Liver (tissue), 9 donors: Measurements from ENCODE around the gene OR10G6. TPM values are rescaled to one million over a fixed set of nuclear protein-coding genes. Genes with fewer than 3 reads are reported as not detected.

Experiments
- DNase-seq: peaks from one replicate; pipeline ENCODE4 v3.0.0-alpha.2; 2017; ENCODE audit warnings: low spot score
- H3K27ac ChIP-seq, 2 donors: one replicate each; pipeline ENCODE4 v1.7.0; 2013; ENCODE audit warnings: inconsistent platforms in 2 of 2, low read length in 2 of 2, control low read depth in 1 of 2, low read depth in 1 of 2, mild to moderate bottlenecking in 1 of 2
- H3K27me3 ChIP-seq, 4 donors: one replicate each; pipeline versions ENCODE4 v1.6.1 to v1.7.0; 2013; ENCODE audit warnings: low read length in 3 of 4, inconsistent platforms in 1 of 4, mild to moderate bottlenecking in 1 of 4, moderate library complexity in 1 of 4; ENCODE audit not compliant: control insufficient read depth in 4 of 4, insufficient read depth in 4 of 4
- H3K36me3 ChIP-seq, 4 donors: one replicate each; pipeline versions ENCODE4 v1.6.1 to v1.7.0; 2013; ENCODE audit warnings: low read length in 3 of 4, mild to moderate bottlenecking in 3 of 4, low read depth in 1 of 4, moderate library complexity in 1 of 4; ENCODE audit not compliant: control insufficient read depth in 4 of 4, insufficient read depth in 3 of 4
- H3K4me1 ChIP-seq, 4 donors: one replicate each; pipeline versions ENCODE4 v1.6.1 to v1.7.0; 2013; ENCODE audit warnings: low read length in 3 of 4, mild to moderate bottlenecking in 3 of 4, moderate library complexity in 1 of 4; ENCODE audit not compliant: control insufficient read depth in 4 of 4, insufficient read depth in 4 of 4
- H3K4me3 ChIP-seq, 3 donors: one replicate each; pipeline versions ENCODE4 v1.6.1 to v1.7.0; 2013; ENCODE audit warnings: low read length in 3 of 3, control low read depth in 1 of 3, low read depth in 1 of 3, mild to moderate bottlenecking in 1 of 3
- H3K9ac ChIP-seq, 2 donors: one replicate each; pipeline ENCODE4 v1.7.0; 2013; ENCODE audit warnings: low read length in 2 of 2, mild to moderate bottlenecking in 2 of 2, moderate library complexity in 2 of 2, control low read depth in 1 of 2, low read depth in 1 of 2
- H3K9me3 ChIP-seq, 4 donors: one replicate each; pipeline versions ENCODE4 v1.6.1 to v1.7.0; 2013; ENCODE audit warnings: low read length in 3 of 4; ENCODE audit not compliant: control insufficient read depth in 4 of 4
- CTCF ChIP-seq: fragments of 150-350 bp; IDR thresholded peaks from 2 replicates; pipeline ENCODE4 v1.5.1; 2017; ENCODE audit warnings: improper control_type of control experiment, low read depth, low read length; ENCODE audit not compliant: missing input control
- FOXA1 ChIP-seq: IDR thresholded peaks from 2 replicates; pipeline ENCODE4 v1.6.1; 2016; ENCODE audit warnings: antibody characterized with exemption
- FOXA2 ChIP-seq: IDR thresholded peaks from 2 replicates; pipeline ENCODE4 v1.6.1; 2016; ENCODE audit warnings: antibody characterized with exemption
- HNF4G ChIP-seq: IDR thresholded peaks from 2 replicates; pipeline ENCODE4 v1.6.1; 2016; ENCODE audit warnings: antibody characterized with exemption
- NR2F2 ChIP-seq: IDR thresholded peaks from 2 replicates; pipeline ENCODE4 v1.6.1; 2016; ENCODE audit warnings: antibody characterized with exemption
- RXRA ChIP-seq, 2 donors: IDR thresholded peaks; 2 replicates each; pipeline ENCODE4 v1.6.1; 2017 to 2018; ENCODE audit warnings: antibody characterized with exemption in 2 of 2, mild to moderate bottlenecking in 1 of 2
- SP1 ChIP-seq: IDR thresholded peaks from 2 replicates; pipeline ENCODE4 v1.6.1; 2018; ENCODE audit warnings: antibody characterized with exemption, mild to moderate bottlenecking
- TAF1 ChIP-seq: conservative IDR thresholded peaks from 2 replicates; pipeline ENCODE4 v1.6.1; 2016; ENCODE audit warnings: antibody characterized with exemption, mild to moderate bottlenecking
- WGBS: extraction: QIAGEN DNeasy Blood & Tissue Kit; methylation state at CpG from one replicate; pipeline ENCODE4 v1.1.7; 2013; 5-methylcytosine and 5-hydroxymethylcytosine counted together
- polyA plus RNA-seq, 2 donors: library from polyadenylated mRNA; stranded (reverse) in 1 of 2; unstranded in 1 of 2; fragments of 200-250 nt in 1 of 2; fragments of >200 nt in 1 of 2; fragmentation: Nextera tagmentation in 1 of 2; extraction: Ambion mirVana in 1 of 2; gene quantifications; one replicate each; pipeline versions ENCODE4 v1.2.1 to v1.2.3, GENCODE V29; 2013 to 2015
- total RNA-seq, 2 donors: library from RNA; depleted of rRNA; stranded (reverse); fragments of >200 nt; gene quantifications; one replicate each; pipeline ENCODE4 v1.2.3, GENCODE V29; 2014
- TF ChIP-seq, protein P1 (sequence below): IDR thresholded peaks from 2 replicates; pipeline ENCODE4 v1.6.1; 2016; ENCODE audit warnings: antibody characterized with exemption
- TF ChIP-seq, protein P2 (sequence below): IDR thresholded peaks from 2 replicates; pipeline ENCODE4 v1.6.1; 2016; ENCODE audit warnings: antibody characterized with exemption
- donor health status: healthy.
- donor health status: healthy.
- donor health status: healthy.
- donor health status: healthy.
- donor health status: healthy.

The OR10G6 gene
- total and polyA plus RNA-seq, 4 donors = not detected

DNA sequence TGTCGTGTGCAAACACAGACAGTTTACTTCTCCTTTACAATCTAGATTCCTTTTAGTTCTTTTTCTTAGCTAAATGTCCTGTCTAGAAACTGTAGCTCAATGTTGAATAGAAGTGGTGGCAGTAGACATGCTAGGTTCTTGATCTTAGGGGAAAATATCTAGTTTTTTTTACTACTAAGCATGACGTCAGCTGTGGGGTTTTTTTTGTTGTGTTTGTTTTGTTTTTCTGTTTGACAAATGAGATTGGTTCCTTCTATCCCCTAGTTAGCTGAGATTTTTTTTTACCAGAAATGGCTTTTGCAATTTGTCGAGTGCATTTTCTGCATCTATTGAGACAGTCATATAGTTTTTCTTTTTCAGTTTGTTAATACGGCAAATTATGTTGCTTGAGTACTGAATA lies 48.5 kb upstream of the OR10G6 start (continued):
- TF ChIP-seq, protein P1, sequence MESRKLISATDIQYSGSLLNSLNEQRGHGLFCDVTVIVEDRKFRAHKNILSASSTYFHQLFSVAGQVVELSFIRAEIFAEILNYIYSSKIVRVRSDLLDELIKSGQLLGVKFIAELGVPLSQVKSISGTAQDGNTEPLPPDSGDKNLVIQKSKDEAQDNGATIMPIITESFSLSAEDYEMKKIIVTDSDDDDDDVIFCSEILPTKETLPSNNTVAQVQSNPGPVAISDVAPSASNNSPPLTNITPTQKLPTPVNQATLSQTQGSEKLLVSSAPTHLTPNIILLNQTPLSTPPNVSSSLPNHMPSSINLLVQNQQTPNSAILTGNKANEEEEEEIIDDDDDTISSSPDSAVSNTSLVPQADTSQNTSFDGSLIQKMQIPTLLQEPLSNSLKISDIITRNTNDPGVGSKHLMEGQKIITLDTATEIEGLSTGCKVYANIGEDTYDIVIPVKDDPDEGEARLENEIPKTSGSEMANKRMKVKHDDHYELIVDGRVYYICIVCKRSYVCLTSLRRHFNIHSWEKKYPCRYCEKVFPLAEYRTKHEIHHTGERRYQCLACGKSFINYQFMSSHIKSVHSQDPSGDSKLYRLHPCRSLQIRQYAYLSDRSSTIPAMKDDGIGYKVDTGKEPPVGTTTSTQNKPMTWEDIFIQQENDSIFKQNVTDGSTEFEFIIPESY = no peak

DNA sequence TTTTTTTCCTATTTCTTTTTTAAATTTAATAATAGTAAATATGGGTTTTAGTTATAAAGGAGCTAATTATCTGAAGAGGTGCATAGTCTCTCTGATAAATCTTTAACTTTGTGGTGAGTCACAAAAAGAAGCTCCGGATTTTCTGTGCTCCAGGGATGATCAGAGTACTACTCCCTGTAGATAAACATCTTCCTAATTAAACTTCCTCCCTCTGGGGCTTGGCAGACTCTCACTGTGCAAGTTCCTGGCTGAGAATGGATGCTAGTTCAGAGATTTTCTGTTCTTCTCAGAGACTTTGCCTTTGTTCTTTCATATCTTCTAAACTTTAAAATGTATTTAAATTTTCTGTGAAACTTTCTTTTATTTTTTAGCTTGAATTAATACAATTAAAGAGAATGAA lies 46.3 kb upstream of the OR10G6 start, which contains the start of gene OR10G7:
TSS of gene OR10G7 (minus strand) at position 72 of the 400 bp plus-strand sequence. CDS start 2,324 bp downstream, outside the sequence.
- Histone ChIP-seq H3K27me3 (peaks cover 0 to 2% (median 0%) of the 10 kb centered on the region in 4 donors), H3K4me3 (no peak within 1 kb of the TSS), H3K27ac (no peak within 1 kb of the TSS), H3K36me3 (no peaks in the 10 kb centered on the region), H3K9ac (no peak within 1 kb of the TSS), H3K9me3 (no peaks in the 10 kb centered on the region), H3K4me1 (no peaks in the 10 kb centered on the region)
- 1% methylated on average over 1 of the region's 1 CpG for WGBS
- no peak for DNase-seq
- TF ChIP-seq CTCF (no peak), FOXA2 (no peak), HNF4G (no peak), TAF1 (no peak), NR2F2 (no peak), SP1 (no peak), FOXA1 (no peak)

- WGBS = 75% methylated on average over 9 of the region's 9 CpGs
- H3K9ac ChIP-seq = no peak overlapping the region
- H3K27ac ChIP-seq = no peak overlapping the region
- no peak for TF ChIP-seq RXRA (IDR thresholded peaks at IDR 0.05)
- TF ChIP-seq, protein P2, sequence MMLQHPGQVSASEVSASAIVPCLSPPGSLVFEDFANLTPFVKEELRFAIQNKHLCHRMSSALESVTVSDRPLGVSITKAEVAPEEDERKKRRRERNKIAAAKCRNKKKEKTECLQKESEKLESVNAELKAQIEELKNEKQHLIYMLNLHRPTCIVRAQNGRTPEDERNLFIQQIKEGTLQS = no peak
- no peak for TF ChIP-seq FOXA2
- TF ChIP-seq FOXA1 = no peak
- TF ChIP-seq SP1 = no peak
- TF ChIP-seq, protein P1 = no peak
- no peak for DNase-seq
- no peaks in the 10 kb centered on the region for H3K36me3 ChIP-seq
- no peaks in the 10 kb centered on the region for H3K9me3 ChIP-seq
- no peak overlapping the region for H3K4me3 ChIP-seq
- peaks cover 0 to 2% (median 0%) of the 10 kb centered on the region in 4 donors for H3K27me3 ChIP-seq
- no peaks in the 10 kb centered on the region for H3K4me1 ChIP-seq
Observed at GRCh38 chr11:124039557-124039956, 44.6 kb upstream of the OR10G6 start.
